ENCODE results near the gene SPATA31E1. TPM values are rescaled to one million over a fixed set of nuclear protein-coding genes. Genes with fewer than 3 reads are reported as not detected.
"Not testable (repeated sequence)": the region's sequence is repeated elsewhere in the genome, so short reads cannot be mapped to it uniquely, and the experiment has no call there.

Gene SPATA31E1
- polyA plus RNA-seq (ENCODE audit: insufficient read length in 4 of 4), result under 1 TPM in 1 of 4 donors, not detected in 3; 0.03 TPM

- no peak for DNase-seq (ENCODE audit: low read depth in 4 of 4, low spot score in 2 of 4)
Observed at GRCh38 chr9:87882627-87883026, at the start of gene SPATA31E1. SPATA31E1 (plus strand) TSS chr9:87882877; CDS start chr9:87882892, 15 bp downstream.

- DNase-seq (ENCODE audit: low read depth in 4 of 4, low spot score in 2 of 4), result no peak
Observed at GRCh38 chr9:87834357-87834756, 48.3 kb upstream of the SPATA31E1 start.

GRCh38 chr9:87836536-87836935, 46.1 kb upstream of the SPATA31E1 start:
- DNase-seq (ENCODE audit: low read depth in 4 of 4, low spot score in 2 of 4), result no peak

GRCh38 chr9:87836951-87837705, 45.5 kb upstream of the SPATA31E1 start:
- DNase-seq (ENCODE audit: low read depth in 4 of 4, low spot score in 2 of 4), result no peak

GRCh38 chr9:87840134-87840533, 42.5 kb upstream of the SPATA31E1 start:
- DNase-seq (ENCODE audit: low read depth in 4 of 4, low spot score in 2 of 4), result no peak

- DNase-seq (ENCODE audit: low read depth in 4 of 4, low spot score in 2 of 4), result no peak
Observed at GRCh38 chr9:87842878-87843585, 39.6 kb upstream of the SPATA31E1 start.

- DNase-seq (ENCODE audit: low read depth in 4 of 4, low spot score in 2 of 4), result peak in 3 of 4 donors; percentile 23 to 62 (median 41)
Observed at GRCh38 chr9:87844506-87844905, 38.2 kb upstream of the SPATA31E1 start.

GRCh38 chr9:87847817-87848216, 34.9 kb upstream of the SPATA31E1 start:
- not testable (repeated sequence) for DNase-seq (ENCODE audit: low read depth in 4 of 4, low spot score in 2 of 4)

- no peak for DNase-seq (ENCODE audit: low read depth in 4 of 4, low spot score in 2 of 4)
Observed at GRCh38 chr9:87849144-87849758, 33.4 kb upstream of the SPATA31E1 start.

GRCh38 chr9:87850391-87850790, 32.3 kb upstream of the SPATA31E1 start:
- no peak for DNase-seq (ENCODE audit: low read depth in 4 of 4, low spot score in 2 of 4)

GRCh38 chr9:87851186-87851585, 31.5 kb upstream of the SPATA31E1 start:
- not testable (repeated sequence) for DNase-seq (ENCODE audit: low read depth in 4 of 4, low spot score in 2 of 4)

GRCh38 chr9:87853302-87853701, 29.4 kb upstream of the SPATA31E1 start:
- DNase-seq (ENCODE audit: low read depth in 4 of 4, low spot score in 2 of 4), result no peak

- no peak for DNase-seq (ENCODE audit: low read depth in 4 of 4, low spot score in 2 of 4)
Observed at GRCh38 chr9:87853876-87854579, 28.6 kb upstream of the SPATA31E1 start.

GRCh38 chr9:87854580-87854955, 28.1 kb upstream of the SPATA31E1 start:
- DNase-seq (ENCODE audit: low read depth in 4 of 4, low spot score in 2 of 4), result no peak

GRCh38 chr9:87855061-87855460, 27.6 kb upstream of the SPATA31E1 start:
- no peak for DNase-seq (ENCODE audit: low read depth in 4 of 4, low spot score in 2 of 4)

GRCh38 chr9:87857141-87857947, 25.3 kb upstream of the SPATA31E1 start:
- no peak for DNase-seq (ENCODE audit: low read depth in 4 of 4, low spot score in 2 of 4)

GRCh38 chr9:87857948-87858335, 24.7 kb upstream of the SPATA31E1 start:
- DNase-seq (ENCODE audit: low read depth in 4 of 4, low spot score in 2 of 4), result no peak

- DNase-seq (ENCODE audit: low read depth in 4 of 4, low spot score in 2 of 4), result no peak
Observed at GRCh38 chr9:87859137-87859536, 23.5 kb upstream of the SPATA31E1 start.

- no peak for DNase-seq (ENCODE audit: low read depth in 4 of 4, low spot score in 2 of 4)
Observed at GRCh38 chr9:87859786-87860185, 22.9 kb upstream of the SPATA31E1 start.

GRCh38 chr9:87861332-87861731, 21.3 kb upstream of the SPATA31E1 start:
- DNase-seq (ENCODE audit: low read depth in 4 of 4, low spot score in 2 of 4), result no peak

Measured in left renal cortex interstitium (tissue), 4 donors.